ENCODE measurements around the gene TNFSF9.

- no peak for TF ChIP-seq POLR2A (IDR thresholded peaks at IDR 0.05)
- TF ChIP-seq CTCF (IDR thresholded peaks at IDR 0.05), result no peak
Measured at GRCh38 chr19:6482343-6482686, 48.5 kb upstream of the TNFSF9 start.

All from esophagus squamous epithelium (tissue), 4 donors.